Measurements from ENCODE around the gene BNIP1. TPM values are rescaled to one million over a fixed set of nuclear protein-coding genes. Genes with fewer than 3 reads are reported as not detected.

BNIP1 gene
- total RNA-seq, 2 donors from 2014 or later, result 10.6 to 11.6 TPM

DNA sequence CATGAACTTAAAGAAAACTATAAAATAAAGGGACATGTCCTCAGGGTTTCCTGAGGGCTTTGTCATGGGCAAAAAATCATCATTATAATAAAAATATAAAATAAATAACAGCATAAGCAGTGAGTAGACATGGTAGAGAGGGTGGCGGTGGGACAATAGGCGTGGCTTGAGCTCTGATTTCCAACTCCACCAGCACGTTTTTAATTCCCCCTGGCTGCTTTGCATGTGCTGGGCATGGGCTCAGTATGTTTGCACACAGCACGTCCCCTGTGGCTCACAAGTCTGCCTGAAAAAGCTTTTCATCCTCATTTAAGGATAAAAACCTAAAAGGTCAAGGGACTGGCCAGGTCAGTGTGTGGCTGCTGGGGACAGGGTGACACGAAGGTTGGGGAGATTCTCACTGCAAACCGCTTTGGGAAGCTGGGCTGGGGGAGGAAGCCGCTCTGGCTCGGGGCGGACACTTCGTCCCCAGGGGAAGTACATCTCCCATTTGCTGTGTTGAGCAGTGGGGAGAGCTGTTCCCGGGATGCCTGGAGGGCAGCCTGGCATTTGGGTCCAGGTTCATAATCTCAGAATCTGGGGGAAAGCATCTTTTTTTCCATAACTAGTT is 58.0 kb downstream of the BNIP1 start:
- DNase-seq (ENCODE audit: low spot score), result no peak
- intact Hi-C loops (cut with DNase I), result loop anchor here in 1 of 2 donors (10.0 kb wide), 1 partner anchor 228 kb away; no protein-coding TSS in a partner anchor

DNA sequence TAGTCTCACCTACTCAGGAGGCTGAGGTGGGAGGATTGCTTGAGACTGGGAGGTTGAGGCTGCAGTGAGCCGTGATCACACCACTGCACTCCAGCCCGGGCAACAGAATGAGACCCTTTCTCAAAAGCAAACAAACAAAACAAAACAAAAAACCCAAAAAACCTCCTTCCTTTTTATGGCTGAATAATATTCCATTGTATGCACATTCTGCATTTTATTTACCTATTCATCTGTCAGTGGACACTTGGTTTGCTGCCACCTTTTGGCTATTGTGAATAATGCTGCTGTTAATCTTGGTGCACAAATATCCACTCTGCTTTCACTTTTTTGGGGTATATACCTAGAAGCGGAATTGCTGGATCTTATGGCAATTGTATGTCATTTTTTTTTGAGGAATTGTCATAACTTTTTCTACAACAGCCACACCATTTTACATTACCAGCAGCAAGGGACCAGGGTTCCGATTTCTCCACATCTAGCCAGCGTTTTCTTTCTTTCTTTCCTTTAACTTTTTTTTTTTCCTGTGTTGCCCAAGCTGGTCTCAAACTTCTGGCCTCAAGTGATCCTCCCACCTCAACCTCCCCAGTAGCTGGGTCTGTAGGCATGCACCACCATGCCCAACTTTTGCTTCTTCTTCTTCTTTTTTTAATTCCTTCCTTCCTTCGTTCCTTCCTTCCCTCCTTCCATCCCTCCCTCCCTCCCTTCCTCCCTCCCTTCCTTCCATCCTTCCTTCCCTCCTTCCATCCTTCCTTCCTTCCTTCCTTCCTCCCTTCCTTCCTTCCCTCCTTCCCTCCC is 60.1 kb downstream of the BNIP1 start:
- intact Hi-C loops (cut with DNase I), result loop anchor here in 1 of 2 donors (10.0 kb wide), 1 partner anchor 230 kb away; no protein-coding TSS in a partner anchor
- no peak for DNase-seq (ENCODE audit: low spot score)

DNA sequence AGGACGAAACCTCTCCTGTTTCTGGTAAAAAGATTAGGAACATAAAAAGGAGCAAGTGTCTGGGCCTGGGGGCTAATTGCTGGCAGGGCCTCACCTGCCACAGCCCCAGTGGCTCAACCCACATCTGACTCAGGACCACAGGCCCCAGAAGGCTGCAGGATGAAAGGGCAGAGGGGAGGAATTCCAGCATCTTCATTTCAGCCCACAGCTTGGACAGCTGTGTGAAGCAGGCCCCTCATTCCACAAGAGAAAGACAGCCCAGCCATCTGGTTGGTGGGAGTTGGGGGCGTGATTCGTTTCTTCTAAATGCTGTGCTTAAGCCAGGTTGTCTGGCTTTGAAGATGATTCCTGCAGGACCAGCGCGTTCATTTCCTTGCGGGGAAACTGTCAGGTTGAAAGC is 61.6 kb downstream of the BNIP1 start:
- DNase-seq (ENCODE audit: low spot score), result no peak

DNA sequence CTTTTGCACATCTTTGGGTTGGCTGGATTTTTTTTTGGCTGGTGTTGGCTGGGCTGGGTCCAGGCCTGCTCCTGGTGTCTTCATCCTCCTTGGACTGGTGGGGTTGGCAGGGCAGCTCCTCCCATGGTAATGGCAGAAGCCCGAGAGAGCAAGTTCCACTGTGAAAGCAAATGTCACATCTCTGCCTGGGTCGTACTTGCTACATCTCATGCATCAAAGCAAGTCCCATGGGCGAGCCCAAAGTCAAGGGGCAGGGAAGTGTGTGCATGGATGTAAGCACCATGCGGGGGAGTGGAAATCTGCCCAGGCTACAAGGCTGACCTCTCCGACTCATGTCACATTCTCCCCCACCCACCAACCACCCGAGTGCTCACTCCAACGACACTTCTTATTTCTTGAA is 64.0 kb downstream of the BNIP1 start:
- intact Hi-C loops (cut with DNase I), result loop anchor here in 1 of 2 donors (10.0 kb wide), 1 partner anchor 233 kb away; no protein-coding TSS in a partner anchor

More for the DNA sequence above, 61.6 kb downstream of the BNIP1 start:
- intact Hi-C loops (cut with DNase I), result loop anchor here in 1 of 2 donors (10.0 kb wide), 1 partner anchor 231 kb away; no protein-coding TSS in a partner anchor

DNA sequence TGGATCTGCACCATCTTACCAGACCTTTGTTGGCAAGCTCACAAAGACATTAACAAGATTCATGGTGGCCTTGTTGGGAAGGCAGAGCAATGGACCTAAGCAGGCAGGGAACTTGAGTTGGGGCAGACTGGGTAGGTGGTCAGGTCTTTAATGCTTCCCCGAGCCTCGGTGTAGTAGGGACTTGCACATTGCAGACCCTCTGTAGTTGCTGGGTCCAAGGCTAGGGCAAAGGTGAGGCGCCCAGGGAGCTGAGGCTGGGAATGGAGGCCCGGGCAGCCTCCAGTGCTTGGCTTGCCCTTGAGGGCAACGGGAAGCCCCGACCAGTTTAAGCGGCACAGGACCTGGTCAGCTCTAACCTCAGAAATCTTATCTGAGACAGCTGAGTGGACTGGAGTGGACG is 66.5 kb downstream of the BNIP1 start:
- DNase-seq (ENCODE audit: low spot score), result no peak
- intact Hi-C loops (cut with DNase I), result no loop called here

More for the DNA sequence above, 64.0 kb downstream of the BNIP1 start:
- DNase-seq (ENCODE audit: low spot score), result no peak

DNA sequence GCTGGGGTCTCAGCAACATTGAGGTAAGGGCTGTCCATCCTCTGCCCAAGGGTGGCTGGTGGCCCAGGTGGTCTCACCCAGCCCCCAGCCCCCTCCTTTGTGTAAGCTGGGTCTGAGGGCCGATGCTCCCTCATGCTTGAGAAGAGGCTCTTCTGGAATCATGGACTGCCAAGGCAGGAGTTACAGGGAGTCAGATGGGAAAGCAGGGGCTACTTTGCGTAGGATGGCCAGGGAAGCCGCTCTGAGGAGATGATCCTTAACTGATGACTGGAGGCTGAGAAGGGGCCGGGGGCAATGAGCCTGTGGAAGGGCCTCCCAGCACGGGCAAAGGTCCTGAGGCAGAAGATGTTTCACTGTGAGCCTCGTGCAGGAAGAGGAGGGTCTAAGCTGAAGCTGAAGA is 67.0 kb downstream of the BNIP1 start:
- DNase-seq (ENCODE audit: low spot score), result no peak
- intact Hi-C loops (cut with DNase I), result no loop called here

DNA sequence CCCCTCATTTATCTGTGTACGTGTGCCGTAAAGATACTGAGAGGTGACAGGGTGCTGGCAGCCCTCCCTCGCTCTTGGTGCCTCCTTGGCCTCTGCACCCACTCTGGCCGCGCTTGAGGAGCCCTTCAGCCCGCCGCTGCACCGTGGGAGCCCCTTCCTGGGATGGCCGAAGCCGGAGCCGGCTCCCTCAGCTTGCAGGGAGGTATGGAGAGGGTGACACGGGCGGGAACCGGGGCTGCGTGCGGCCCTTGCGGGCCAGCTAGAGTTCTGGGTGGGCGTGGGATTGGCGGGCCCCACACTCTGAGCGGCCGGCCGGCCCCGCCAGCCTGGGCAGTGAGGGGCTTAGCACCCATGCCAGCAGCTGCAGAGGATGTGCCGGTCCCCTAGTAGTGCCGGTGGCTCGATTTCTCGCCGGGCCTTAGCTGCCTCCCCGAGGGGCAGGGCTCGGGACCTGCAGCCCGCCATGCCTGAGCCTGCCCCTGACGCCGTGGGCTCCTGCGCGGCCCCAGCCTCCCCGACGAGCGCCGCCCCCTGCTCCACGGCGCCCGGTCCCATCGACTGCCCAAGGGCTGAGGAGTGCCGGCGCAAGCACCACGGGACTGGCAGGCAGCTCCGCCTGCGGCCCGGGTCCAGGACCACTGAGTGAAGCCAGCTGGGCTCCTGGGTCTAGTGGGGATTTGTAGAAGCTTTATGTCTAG is 69.1 kb downstream of the BNIP1 start:
- intact Hi-C loops (cut with DNase I), result no loop called here
- DNase-seq (ENCODE audit: low spot score), result no peak

Other genes starting within 250 kb of the BNIP1 start
- 10 to 100 TPM; 23.4 to 32.7 TPM for gene RPL26L1, start 185.1 kb upstream of the BNIP1 start, total RNA-seq
- gene ATP6V0E1, start 160.8 kb upstream of the BNIP1 start, total RNA-seq, result 100 to 1,000 TPM; 178 to 215 TPM
- gene CREBRF, start 88.2 kb upstream of the BNIP1 start, total RNA-seq, result 10 to 100 TPM; 26.1 to 27.8 TPM
- gene NKX2-5, start 90.7 kb downstream of the BNIP1 start, total RNA-seq, result not detected
- 10 to 100 TPM in 1 of 2 donors, 1 to 10 TPM in 1; 4.2 to 16.6 TPM for gene STC2, start 183.9 kb downstream of the BNIP1 start, total RNA-seq

Data from posterior vena cava (tissue), 2 donors.